Measurements from ENCODE around the gene C1QTNF9.
"Not testable (repeated sequence)": the region's sequence is repeated elsewhere in the genome, so short reads cannot be mapped to it uniquely, and the experiment has no call there.

The C1QTNF9 gene

GRCh38 chr13:24355103-24355502 lies 45.7 kb downstream of the C1QTNF9 start:
- in situ Hi-C loops (cut with HindIII; ENCODE audit: low pct_ligation_motif_present, low pct_unique_long_range_greater_than_20kb, low sequenced_read_pairs), result no loop called here
- no peak for DNase-seq

- DNase-seq, result no peak
- in situ Hi-C loops (cut with HindIII; ENCODE audit: low pct_ligation_motif_present, low pct_unique_long_range_greater_than_20kb, low sequenced_read_pairs), result no loop called here
These were observed 46.9 kb downstream of the C1QTNF9 start for GRCh38 chr13:24356270-24356669.

GRCh38 chr13:24356837-24357236 lies 47.5 kb downstream of the C1QTNF9 start:
- in situ Hi-C loops (cut with HindIII; ENCODE audit: low pct_ligation_motif_present, low pct_unique_long_range_greater_than_20kb, low sequenced_read_pairs), result no loop called here
- DNase-seq, result no peak

GRCh38 chr13:24357756-24358155 lies 48.4 kb downstream of the C1QTNF9 start:
- in situ Hi-C loops (cut with HindIII; ENCODE audit: low pct_ligation_motif_present, low pct_unique_long_range_greater_than_20kb, low sequenced_read_pairs), result no loop called here
- DNase-seq, result no peak

GRCh38 chr13:24358836-24359235 lies 49.5 kb downstream of the C1QTNF9 start:
- DNase-seq; in situ Hi-C loops (cut with HindIII; ENCODE audit: low pct_ligation_motif_present, low pct_unique_long_range_greater_than_20kb, low sequenced_read_pairs): not testable (repeated sequence)

GRCh38 chr13:24359252-24359651 lies 49.9 kb downstream of the C1QTNF9 start:
- DNase-seq; in situ Hi-C loops (cut with HindIII; ENCODE audit: low pct_ligation_motif_present, low pct_unique_long_range_greater_than_20kb, low sequenced_read_pairs): not testable (repeated sequence)

GRCh38 chr13:24360106-24360505 lies 50.7 kb downstream of the C1QTNF9 start:
- in situ Hi-C loops (cut with HindIII; ENCODE audit: low pct_ligation_motif_present, low pct_unique_long_range_greater_than_20kb, low sequenced_read_pairs), result no loop called here
- no peak for DNase-seq

- in situ Hi-C loops (cut with HindIII; ENCODE audit: low pct_ligation_motif_present, low pct_unique_long_range_greater_than_20kb, low sequenced_read_pairs), result no loop called here
- DNase-seq, result no peak
These were observed 51.7 kb downstream of the C1QTNF9 start for GRCh38 chr13:24361113-24361512.

- DNase-seq, result no peak
- in situ Hi-C loops (cut with HindIII; ENCODE audit: low pct_ligation_motif_present, low pct_unique_long_range_greater_than_20kb, low sequenced_read_pairs), result no loop called here
These were observed 52.5 kb downstream of the C1QTNF9 start for GRCh38 chr13:24361852-24362366.

- DNase-seq, result no peak
- in situ Hi-C loops (cut with HindIII; ENCODE audit: low pct_ligation_motif_present, low pct_unique_long_range_greater_than_20kb, low sequenced_read_pairs), result no loop called here
These were observed 53.1 kb downstream of the C1QTNF9 start for GRCh38 chr13:24362435-24362952.

GRCh38 chr13:24365191-24365590 lies 55.8 kb downstream of the C1QTNF9 start:
- no peak for DNase-seq
- in situ Hi-C loops (cut with HindIII; ENCODE audit: low pct_ligation_motif_present, low pct_unique_long_range_greater_than_20kb, low sequenced_read_pairs), result no loop called here

- in situ Hi-C loops (cut with HindIII; ENCODE audit: low pct_ligation_motif_present, low pct_unique_long_range_greater_than_20kb, low sequenced_read_pairs), result not testable (repeated sequence)
These were observed 56.9 kb downstream of the C1QTNF9 start for GRCh38 chr13:24366315-24366714.

GRCh38 chr13:24371273-24371672 lies 61.9 kb downstream of the C1QTNF9 start:
- in situ Hi-C loops (cut with HindIII; ENCODE audit: low pct_ligation_motif_present, low pct_unique_long_range_greater_than_20kb, low sequenced_read_pairs); DNase-seq: not testable (repeated sequence)

More at GRCh38 chr13:24366315-24366714, 56.9 kb downstream of the C1QTNF9 start:
- not testable (repeated sequence) for DNase-seq
